Measurements from ENCODE around the gene HERPUD2. TPM values are rescaled to one million over a fixed set of nuclear protein-coding genes. Genes with fewer than 3 reads are reported as not detected.

Gene HERPUD2
- total and polyA plus RNA-seq, 2 experiments from 2014 or later: 21.7 to 43.9 TPM

DNA sequence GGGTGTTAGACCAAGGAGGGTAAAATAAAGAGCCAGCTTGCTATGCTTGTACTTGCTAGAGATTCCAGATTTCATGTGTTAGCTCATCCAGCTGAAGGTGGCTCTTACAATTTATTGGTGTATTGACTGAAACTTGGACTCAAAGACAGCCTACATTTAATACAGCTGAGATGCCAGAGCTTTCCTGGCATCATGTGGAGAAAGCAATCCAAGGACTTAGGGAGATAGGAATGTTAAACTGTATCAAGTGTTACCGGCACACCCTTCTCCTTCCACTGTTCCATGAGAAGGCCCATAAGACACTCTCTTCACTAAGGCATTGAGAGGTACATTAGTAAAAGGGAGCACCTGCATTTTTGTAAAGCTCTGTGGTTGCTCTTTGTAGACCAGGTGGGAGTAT, 9.3 kb upstream of the HERPUD2 start:
- no peak for TF ChIP-seq CTCF (IDR thresholded peaks at IDR 0.05; ENCODE audit: low read depth, low read length)
- no peaks in the 10 kb centered on the region for H3K27me3 ChIP-seq
- DNase-seq (ENCODE audit: low read depth in 1 of 2, low spot score in 1 of 2): no peak
- H3K4me1 ChIP-seq (ENCODE audit: low read depth): no peaks in the 10 kb centered on the region
- no peak overlapping the region for H3K4me3 ChIP-seq
- H3K27ac ChIP-seq: no peak overlapping the region
- no peaks in the 10 kb centered on the region for H3K9me3 ChIP-seq (ENCODE audit: low read depth)
- H3K36me3 ChIP-seq: no peaks in the 10 kb centered on the region

DNA sequence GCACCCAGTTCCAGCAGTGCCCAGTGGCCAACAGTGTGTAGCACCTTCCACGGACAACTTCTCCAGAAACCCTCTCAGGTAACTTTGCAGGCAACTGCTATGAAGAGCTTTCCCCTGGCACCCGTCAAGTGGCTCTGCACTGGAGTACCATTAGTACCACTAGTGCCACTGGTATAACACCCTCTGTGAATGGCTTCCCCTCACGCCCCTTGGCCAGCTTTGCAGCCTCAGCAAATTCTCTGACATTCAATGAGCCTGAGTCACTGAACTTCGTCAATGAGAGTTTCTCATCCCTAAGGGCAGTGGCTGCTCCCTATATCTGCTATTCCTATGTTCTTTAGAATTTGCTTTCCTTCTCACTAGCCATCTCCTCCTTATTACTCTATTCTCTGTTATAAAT, 7.6 kb upstream of the HERPUD2 start:
- no peak for TF ChIP-seq CTCF (IDR thresholded peaks at IDR 0.05; ENCODE audit: low read depth, low read length)
- Histone ChIP-seq H3K4me1 (ENCODE audit: low read depth) (no peaks in the 10 kb centered on the region), H3K36me3 (no peaks in the 10 kb centered on the region), H3K27me3 (no peaks in the 10 kb centered on the region), H3K4me3 (no peak overlapping the region), H3K9me3 (ENCODE audit: low read depth) (no peaks in the 10 kb centered on the region), H3K27ac (no peak overlapping the region)
- DNase-seq (ENCODE audit: low read depth in 1 of 2, low spot score in 1 of 2): no peak

- no peaks in the 10 kb centered on the region for H3K4me1 ChIP-seq (ENCODE audit: low read depth)
- TF ChIP-seq CTCF (IDR thresholded peaks at IDR 0.05; ENCODE audit: low read depth, low read length): no peak
- H3K27ac ChIP-seq: no peak overlapping the region
- H3K36me3 ChIP-seq: no peaks in the 10 kb centered on the region
- DNase-seq (ENCODE audit: low read depth in 1 of 2, low spot score in 1 of 2): no peak
- H3K27me3 ChIP-seq: no peaks in the 10 kb centered on the region
- no peaks in the 10 kb centered on the region for H3K9me3 ChIP-seq (ENCODE audit: low read depth)
- no peak overlapping the region for H3K4me3 ChIP-seq
Measured at GRCh38 chr7:35701287-35701900, 6.5 kb upstream of the HERPUD2 start.

DNA sequence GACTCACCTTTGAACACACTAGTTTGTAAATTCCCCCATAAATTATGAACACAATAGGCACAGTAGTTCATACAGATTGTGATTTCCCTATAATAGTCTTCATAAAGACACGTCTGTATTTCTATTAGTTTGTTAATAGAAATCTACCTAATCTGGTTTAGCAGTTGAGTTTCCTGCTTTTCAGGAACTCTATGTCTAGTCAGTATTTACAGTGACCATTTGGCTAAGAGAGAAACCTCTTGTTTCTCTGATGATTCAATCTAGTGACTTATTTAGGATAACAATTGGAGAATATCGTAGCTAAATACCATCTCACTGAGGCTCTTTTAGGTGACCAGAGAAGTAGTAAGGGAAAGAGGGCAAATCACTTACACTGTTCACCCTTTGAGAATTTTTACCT, 5.9 kb upstream of the HERPUD2 start:
- TF ChIP-seq CTCF (IDR thresholded peaks at IDR 0.05; ENCODE audit: low read depth, low read length): no peak
- no peak for DNase-seq (ENCODE audit: low read depth in 1 of 2, low spot score in 1 of 2)
- no peak overlapping the region for H3K4me3 ChIP-seq
- H3K9me3 ChIP-seq (ENCODE audit: low read depth): no peaks in the 10 kb centered on the region
- H3K36me3 ChIP-seq: no peaks in the 10 kb centered on the region
- H3K27me3 ChIP-seq: no peaks in the 10 kb centered on the region
- no peak overlapping the region for H3K27ac ChIP-seq
- no peaks in the 10 kb centered on the region for H3K4me1 ChIP-seq (ENCODE audit: low read depth)

GRCh38 chr7:35700333-35700732, 5.4 kb upstream of the HERPUD2 start:
- Histone ChIP-seq H3K9me3 (ENCODE audit: low read depth) (no peaks in the 10 kb centered on the region), H3K27ac (no peak overlapping the region), H3K27me3 (no peaks in the 10 kb centered on the region), H3K4me3 (no peak overlapping the region), H3K4me1 (ENCODE audit: low read depth) (no peaks in the 10 kb centered on the region), H3K36me3 (no peaks in the 10 kb centered on the region)
- no peak for DNase-seq (ENCODE audit: low read depth in 1 of 2, low spot score in 1 of 2)
- no peak for TF ChIP-seq CTCF (IDR thresholded peaks at IDR 0.05; ENCODE audit: low read depth, low read length)
